ENCODE measurements around the gene TSHZ2. TPM values are rescaled to one million over a fixed set of nuclear protein-coding genes. Genes with fewer than 3 reads are reported as not detected.

TSHZ2 gene
- total RNA-seq, 1 donor from 2014 or later: 1.2 TPM

DNA sequence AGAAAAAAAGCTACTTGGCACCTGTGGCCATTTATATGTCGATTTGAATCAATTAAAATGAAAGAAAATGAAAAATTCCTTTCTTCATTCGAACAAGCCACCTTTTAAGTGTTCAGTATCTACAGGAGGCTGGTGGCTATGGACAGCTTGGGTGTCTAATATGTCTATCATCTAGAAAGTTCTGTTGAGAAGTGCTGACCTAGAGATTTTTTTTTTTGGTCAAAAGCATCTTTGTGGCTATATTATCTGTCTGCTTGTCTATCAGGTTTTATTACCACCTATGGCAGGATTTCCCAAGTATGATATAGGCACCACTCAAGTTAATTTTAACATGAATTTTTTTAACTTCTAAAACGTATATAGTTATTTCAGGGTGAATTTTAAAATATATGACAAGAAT lies 250.8 kb downstream of the TSHZ2 start:
- FAIRE-seq (no peak), DNase-seq (ENCODE audit: low read depth) (no peak)
- Histone ChIP-seq H3K9me3 (ENCODE audit: insufficient read depth, low read depth, low read length) (no peaks in the 10 kb centered on the region), H2AFZ (ENCODE audit: low read depth, low read length) (no peak overlapping the region), H3K4me1 (ENCODE audit: insufficient read depth, low read length) (no peaks in the 10 kb centered on the region), H3K9ac (ENCODE audit: low read length) (no peak overlapping the region), H3K4me3 (ENCODE audit: insufficient read depth, low read depth, low read length) (no peak overlapping the region), H3K36me3 (ENCODE audit: insufficient read depth, low read length) (no peaks in the 10 kb centered on the region), H3K79me2 (ENCODE audit: insufficient read depth, low read length) (no peaks in the 10 kb centered on the region), H3K27ac (ENCODE audit: low read depth, low read length) (no peak overlapping the region), H3K27me3 (ENCODE audit: insufficient read depth, low read length) (no peaks in the 10 kb centered on the region), H4K20me1 (ENCODE audit: insufficient read depth, low read length) (no peaks in the 10 kb centered on the region), H3K4me2 (ENCODE audit: low read length) (no peak overlapping the region)
- H3K4me1 Mint-ChIP-seq (ENCODE audit: low read depth, unreplicated experiment): no peaks in the 10 kb centered on the region
- TF ChIP-seq, protein P1, sequence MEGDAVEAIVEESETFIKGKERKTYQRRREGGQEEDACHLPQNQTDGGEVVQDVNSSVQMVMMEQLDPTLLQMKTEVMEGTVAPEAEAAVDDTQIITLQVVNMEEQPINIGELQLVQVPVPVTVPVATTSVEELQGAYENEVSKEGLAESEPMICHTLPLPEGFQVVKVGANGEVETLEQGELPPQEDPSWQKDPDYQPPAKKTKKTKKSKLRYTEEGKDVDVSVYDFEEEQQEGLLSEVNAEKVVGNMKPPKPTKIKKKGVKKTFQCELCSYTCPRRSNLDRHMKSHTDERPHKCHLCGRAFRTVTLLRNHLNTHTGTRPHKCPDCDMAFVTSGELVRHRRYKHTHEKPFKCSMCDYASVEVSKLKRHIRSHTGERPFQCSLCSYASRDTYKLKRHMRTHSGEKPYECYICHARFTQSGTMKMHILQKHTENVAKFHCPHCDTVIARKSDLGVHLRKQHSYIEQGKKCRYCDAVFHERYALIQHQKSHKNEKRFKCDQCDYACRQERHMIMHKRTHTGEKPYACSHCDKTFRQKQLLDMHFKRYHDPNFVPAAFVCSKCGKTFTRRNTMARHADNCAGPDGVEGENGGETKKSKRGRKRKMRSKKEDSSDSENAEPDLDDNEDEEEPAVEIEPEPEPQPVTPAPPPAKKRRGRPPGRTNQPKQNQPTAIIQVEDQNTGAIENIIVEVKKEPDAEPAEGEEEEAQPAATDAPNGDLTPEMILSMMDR (IDR thresholded peaks at IDR 0.05; ENCODE audit: insufficient read depth, low read depth, low read length): no peak
- TF ChIP-seq EZH2 (IDR thresholded peaks at IDR 0.05; ENCODE audit: insufficient read depth, low read length): no peak
- H3K4me3 Mint-ChIP-seq (ENCODE audit: unreplicated experiment): no peak overlapping the region
- peaks cover 2% of the 10 kb centered on the region for H3K9me3 Mint-ChIP-seq (ENCODE audit: unreplicated experiment)
- H3K27me3 Mint-ChIP-seq (ENCODE audit: low read depth, unreplicated experiment): no peaks in the 10 kb centered on the region
- no peak overlapping the region for H3K27ac Mint-ChIP-seq (ENCODE audit: unreplicated experiment)
- H3K36me3 Mint-ChIP-seq (ENCODE audit: low read depth, unreplicated experiment): no peaks in the 10 kb centered on the region

DNA sequence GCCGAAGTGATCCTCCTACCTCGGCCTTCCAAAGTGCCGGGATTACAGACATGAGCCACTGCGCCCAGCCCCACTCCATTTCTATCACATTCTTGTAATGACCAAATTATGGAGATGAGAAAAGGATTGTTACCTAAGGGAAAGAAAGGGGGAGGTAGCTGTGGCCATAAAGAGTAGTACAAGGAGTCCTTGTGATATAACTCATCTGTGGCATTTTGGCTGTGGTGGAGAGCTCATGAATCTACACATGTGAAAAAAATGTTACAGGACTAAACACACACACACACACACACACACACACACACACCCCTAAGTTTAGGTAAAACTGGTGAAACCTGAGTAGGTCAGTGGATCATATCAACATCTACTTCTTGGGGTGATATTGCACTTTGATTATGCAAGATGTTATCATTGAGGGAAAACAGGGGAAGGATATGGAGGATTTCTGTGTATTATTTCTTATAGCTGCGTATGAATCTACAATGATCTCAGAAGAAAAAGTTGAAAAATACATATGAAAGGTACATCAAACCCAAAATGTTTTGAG lies 251.5 kb downstream of the TSHZ2 start:
- Histone ChIP-seq H4K20me1 (ENCODE audit: insufficient read depth, low read length) (no peaks in the 10 kb centered on the region), H3K4me2 (ENCODE audit: low read length) (no peak overlapping the region), H3K27ac (ENCODE audit: low read depth, low read length) (peak overlapping the region; percentile 39), H3K36me3 (ENCODE audit: insufficient read depth, low read length) (no peaks in the 10 kb centered on the region), H3K4me3 (ENCODE audit: insufficient read depth, low read depth, low read length) (no peak overlapping the region), H3K79me2 (ENCODE audit: insufficient read depth, low read length) (no peaks in the 10 kb centered on the region), H2AFZ (ENCODE audit: low read depth, low read length) (no peak overlapping the region), H3K4me1 (ENCODE audit: insufficient read depth, low read length) (no peaks in the 10 kb centered on the region), H3K9me3 (ENCODE audit: insufficient read depth, low read depth, low read length) (no peaks in the 10 kb centered on the region), H3K27me3 (ENCODE audit: insufficient read depth, low read length) (no peaks in the 10 kb centered on the region), H3K9ac (ENCODE audit: low read length) (no peak overlapping the region)
- peak; percentile 25 for DNase-seq (ENCODE audit: low read depth)
- Mint-ChIP-seq H3K4me3 (ENCODE audit: unreplicated experiment) (no peak overlapping the region), H3K27ac (ENCODE audit: unreplicated experiment) (no peak overlapping the region), H3K4me1 (ENCODE audit: low read depth, unreplicated experiment) (no peaks in the 10 kb centered on the region), H3K36me3 (ENCODE audit: low read depth, unreplicated experiment) (no peaks in the 10 kb centered on the region), H3K27me3 (ENCODE audit: low read depth, unreplicated experiment) (no peaks in the 10 kb centered on the region), H3K9me3 (ENCODE audit: unreplicated experiment) (peaks cover 2% of the 10 kb centered on the region)
- no peak for FAIRE-seq
- no peak for TF ChIP-seq EZH2 (IDR thresholded peaks at IDR 0.05; ENCODE audit: insufficient read depth, low read length)
- TF ChIP-seq, protein P1 (IDR thresholded peaks at IDR 0.05; ENCODE audit: insufficient read depth, low read depth, low read length): no peak

DNA sequence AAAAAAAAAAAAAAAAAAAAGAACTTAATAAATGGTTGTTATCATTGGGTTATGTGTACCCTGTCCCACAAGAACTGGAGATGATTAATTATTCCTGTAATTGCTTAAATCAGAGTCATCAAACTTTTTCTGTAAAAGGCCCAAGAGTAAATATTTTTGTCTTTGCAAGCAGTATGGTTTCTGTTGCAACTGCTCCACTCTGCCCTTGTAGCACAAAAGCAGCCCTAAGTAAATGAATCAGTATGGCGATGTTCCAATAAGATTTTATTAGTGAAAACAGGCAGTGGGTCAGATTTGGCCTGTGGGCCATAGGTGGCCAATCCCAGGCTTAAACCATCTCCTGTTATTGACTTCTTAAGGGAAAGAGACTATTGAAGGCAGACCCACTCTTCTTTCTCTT lies 252.7 kb downstream of the TSHZ2 start:
- Histone ChIP-seq H3K9ac (ENCODE audit: low read length) (no peak overlapping the region), H4K20me1 (ENCODE audit: insufficient read depth, low read length) (no peaks in the 10 kb centered on the region), H3K9me3 (ENCODE audit: insufficient read depth, low read depth, low read length) (no peaks in the 10 kb centered on the region), H3K4me3 (ENCODE audit: insufficient read depth, low read depth, low read length) (no peak overlapping the region), H3K4me2 (ENCODE audit: low read length) (no peak overlapping the region), H3K36me3 (ENCODE audit: insufficient read depth, low read length) (no peaks in the 10 kb centered on the region), H3K27me3 (ENCODE audit: insufficient read depth, low read length) (no peaks in the 10 kb centered on the region), H3K79me2 (ENCODE audit: insufficient read depth, low read length) (no peaks in the 10 kb centered on the region), H2AFZ (ENCODE audit: low read depth, low read length) (no peak overlapping the region), H3K4me1 (ENCODE audit: insufficient read depth, low read length) (no peaks in the 10 kb centered on the region), H3K27ac (ENCODE audit: low read depth, low read length) (no peak overlapping the region)
- no peaks in the 10 kb centered on the region for H3K27me3 Mint-ChIP-seq (ENCODE audit: low read depth, unreplicated experiment)
- TF ChIP-seq, protein P1 (IDR thresholded peaks at IDR 0.05; ENCODE audit: insufficient read depth, low read depth, low read length): no peak
- TF ChIP-seq EZH2 (IDR thresholded peaks at IDR 0.05; ENCODE audit: insufficient read depth, low read length): no peak
- no peaks in the 10 kb centered on the region for H3K4me1 Mint-ChIP-seq (ENCODE audit: low read depth, unreplicated experiment)
- no peak overlapping the region for H3K27ac Mint-ChIP-seq (ENCODE audit: unreplicated experiment)
- no peak overlapping the region for H3K4me3 Mint-ChIP-seq (ENCODE audit: unreplicated experiment)
- FAIRE-seq: no peak
- peaks cover 2% of the 10 kb centered on the region for H3K9me3 Mint-ChIP-seq (ENCODE audit: unreplicated experiment)
- DNase-seq (ENCODE audit: low read depth): peak; percentile 82
- H3K36me3 Mint-ChIP-seq (ENCODE audit: low read depth, unreplicated experiment): no peaks in the 10 kb centered on the region

Measured in astrocyte (in vitro differentiated cells and primary cell).